Ascending aorta (tissue), 2 donors: ENCODE measurements around the gene TBXA2R. TPM values are rescaled to one million over a fixed set of nuclear protein-coding genes. Genes with fewer than 3 reads are reported as not detected.

ENCODE experiments used
- DNase-seq, 2 donors: peaks; one replicate each; pipeline ENCODE4 v3.0.0-alpha.2; 2019; ENCODE audit warnings: low spot score in 2 of 2
- H3K27ac ChIP-seq, 2 donors: fragments of 200-600 bp; sonication (generic); one replicate each; pipeline ENCODE4 v1.5.1; 2016 to 2017; ENCODE audit warnings: mild to moderate bottlenecking in 1 of 2
- H3K27me3 ChIP-seq: fragments of 200-600 bp; sonication (generic); one replicate; pipeline ENCODE4 v1.5.1; 2017
- H3K36me3 ChIP-seq, 2 donors: fragments of 200-600 bp; sonication (generic); one replicate each; pipeline ENCODE4 v1.5.1; 2016
- H3K4me1 ChIP-seq, 2 donors: fragments of 200-600 bp; sonication (generic); one replicate each; pipeline ENCODE4 v1.5.1; 2016 to 2017; ENCODE audit warnings: mild to moderate bottlenecking in 1 of 2
- H3K4me3 ChIP-seq, 2 donors: fragments of 200-600 bp; sonication (generic); one replicate each; pipeline ENCODE4 v1.5.1; 2016 to 2017; ENCODE audit warnings: mild to moderate bottlenecking in 1 of 2
- H3K9me3 ChIP-seq, 2 donors: fragments of 200-600 bp; sonication (generic); one replicate each; pipeline ENCODE4 v1.5.1; 2016
- intact Hi-C: fragments of 100-400 bp; cut with DNase I; formaldehyde crosslinking; loops from one replicate; pipeline ENCODE4 v1.15.1; 2023
- total RNA-seq: library from RNA; depleted of rRNA; stranded (reverse); fragments of >200 nt; gene quantifications from one replicate; pipeline ENCODE4 v1.1.0, GENCODE V29; 2016
- TF ChIP-seq, protein P1 (sequence below), 3 experiments: fragments of 200-600 bp in 2 of 3; fragments of 450-650 bp in 1 of 3; sonication (generic) in 2 of 3; IDR thresholded peaks; one replicate each; pipeline ENCODE4 v1.5.1; 2016 to 2019; ENCODE audit warnings: antibody characterized with exemption in 3 of 3, mild to moderate bottlenecking in 1 of 3, moderate library complexity in 1 of 3

Gene TBXA2R
- total RNA-seq, 1 donor from 2014 or later: 37.8 TPM

DNA sequence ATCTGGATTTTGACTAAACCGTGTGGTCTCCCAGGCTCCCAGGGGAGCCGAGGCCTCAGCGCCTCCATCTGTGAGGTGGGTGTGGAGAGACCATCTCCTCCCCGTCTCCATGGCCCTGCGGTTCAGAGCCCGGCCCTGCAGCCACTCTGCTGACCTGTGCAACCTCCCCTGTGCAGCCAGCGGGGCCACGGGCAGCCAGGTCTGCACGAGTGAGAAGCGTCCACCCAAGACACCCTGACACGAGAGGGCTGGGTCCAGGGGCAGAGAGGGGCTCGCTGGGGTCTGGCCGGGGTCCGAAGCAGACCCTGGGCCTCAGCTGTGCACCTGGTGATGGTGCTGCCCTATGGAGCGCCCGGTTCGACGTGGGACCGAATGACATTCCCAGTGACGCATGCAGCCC lies 30.3 kb upstream of the TBXA2R start:
- Histone ChIP-seq H3K9me3 (no peaks in the 10 kb centered on the region), H3K27me3 (no peaks in the 10 kb centered on the region), H3K4me1 (no peaks in the 10 kb centered on the region), H3K4me3 (no peak overlapping the region), H3K36me3 (peaks cover 59 to 73% of the 10 kb centered on the region in 2 donors), H3K27ac (no peak overlapping the region)
- intact Hi-C loops: no loop called here
- TF ChIP-seq, protein P1, sequence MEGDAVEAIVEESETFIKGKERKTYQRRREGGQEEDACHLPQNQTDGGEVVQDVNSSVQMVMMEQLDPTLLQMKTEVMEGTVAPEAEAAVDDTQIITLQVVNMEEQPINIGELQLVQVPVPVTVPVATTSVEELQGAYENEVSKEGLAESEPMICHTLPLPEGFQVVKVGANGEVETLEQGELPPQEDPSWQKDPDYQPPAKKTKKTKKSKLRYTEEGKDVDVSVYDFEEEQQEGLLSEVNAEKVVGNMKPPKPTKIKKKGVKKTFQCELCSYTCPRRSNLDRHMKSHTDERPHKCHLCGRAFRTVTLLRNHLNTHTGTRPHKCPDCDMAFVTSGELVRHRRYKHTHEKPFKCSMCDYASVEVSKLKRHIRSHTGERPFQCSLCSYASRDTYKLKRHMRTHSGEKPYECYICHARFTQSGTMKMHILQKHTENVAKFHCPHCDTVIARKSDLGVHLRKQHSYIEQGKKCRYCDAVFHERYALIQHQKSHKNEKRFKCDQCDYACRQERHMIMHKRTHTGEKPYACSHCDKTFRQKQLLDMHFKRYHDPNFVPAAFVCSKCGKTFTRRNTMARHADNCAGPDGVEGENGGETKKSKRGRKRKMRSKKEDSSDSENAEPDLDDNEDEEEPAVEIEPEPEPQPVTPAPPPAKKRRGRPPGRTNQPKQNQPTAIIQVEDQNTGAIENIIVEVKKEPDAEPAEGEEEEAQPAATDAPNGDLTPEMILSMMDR (IDR thresholded peaks at IDR 0.05): no peak
- DNase-seq: no peak

DNA sequence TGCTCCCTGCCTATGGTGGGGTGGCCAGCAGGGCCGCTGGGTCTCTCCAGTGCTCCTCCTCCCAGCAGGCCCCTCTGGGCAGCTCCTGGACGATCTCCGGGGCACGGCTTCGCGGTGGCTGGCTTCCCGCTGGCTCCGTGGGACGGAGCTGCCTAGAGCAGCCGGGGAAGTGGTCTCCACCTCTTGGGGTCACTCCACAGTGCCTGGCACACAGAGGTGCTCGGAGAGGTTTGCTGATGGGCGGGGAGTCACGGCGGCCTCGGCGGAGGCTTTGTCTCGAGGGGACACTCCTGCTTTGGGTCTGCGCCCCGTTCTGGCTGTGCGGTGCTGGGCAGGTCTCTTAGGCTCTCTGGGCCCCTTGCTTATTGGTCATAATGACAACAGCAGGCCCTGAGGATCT lies 29.8 kb upstream of the TBXA2R start:
- no peaks in the 10 kb centered on the region for H3K4me1 ChIP-seq
- H3K36me3 ChIP-seq: peaks cover 59 to 73% of the 10 kb centered on the region in 2 donors
- H3K9me3 ChIP-seq: no peaks in the 10 kb centered on the region
- no peak overlapping the region for H3K4me3 ChIP-seq
- DNase-seq: no peak
- H3K27ac ChIP-seq: no peak overlapping the region
- intact Hi-C loops: no loop called here
- TF ChIP-seq, protein P1 (IDR thresholded peaks at IDR 0.05): no peak
- no peaks in the 10 kb centered on the region for H3K27me3 ChIP-seq

DNA sequence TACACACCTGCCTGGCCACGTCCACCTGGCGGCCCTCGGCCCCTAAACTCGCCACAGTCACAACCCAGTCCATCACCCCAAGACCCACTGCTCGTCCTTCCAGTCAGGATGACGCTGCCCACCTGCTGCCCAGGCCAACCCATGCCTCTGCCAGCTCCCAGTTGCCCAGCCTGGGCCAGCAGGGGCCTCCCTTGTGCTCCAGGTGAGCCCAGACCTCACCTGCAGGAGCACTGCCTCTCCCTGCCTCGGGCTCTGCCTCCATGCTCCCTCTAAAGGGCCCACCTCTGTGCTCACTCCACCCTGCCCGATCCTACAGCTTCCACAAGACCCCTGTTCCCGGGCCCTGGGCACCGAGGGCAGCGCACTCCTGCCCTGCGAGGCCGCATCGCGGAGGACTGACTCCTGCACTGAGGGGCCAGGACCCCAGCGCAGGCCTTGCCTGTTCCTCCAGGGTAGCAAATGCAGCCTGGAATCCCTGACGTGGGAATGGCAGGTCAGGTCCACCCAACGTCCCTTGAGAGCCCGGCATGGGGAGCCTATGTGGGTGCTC lies 27.9 kb upstream of the TBXA2R start:
- H3K4me1 ChIP-seq: no peaks in the 10 kb centered on the region
- H3K9me3 ChIP-seq: no peaks in the 10 kb centered on the region
- H3K27ac ChIP-seq: no peak overlapping the region
- intact Hi-C loops: no loop called here
- H3K27me3 ChIP-seq: no peaks in the 10 kb centered on the region
- no peak overlapping the region for H3K4me3 ChIP-seq
- TF ChIP-seq, protein P1 (IDR thresholded peaks at IDR 0.05): no peak
- H3K36me3 ChIP-seq: peaks cover 51 to 65% of the 10 kb centered on the region in 2 donors
- DNase-seq: no peak

DNA sequence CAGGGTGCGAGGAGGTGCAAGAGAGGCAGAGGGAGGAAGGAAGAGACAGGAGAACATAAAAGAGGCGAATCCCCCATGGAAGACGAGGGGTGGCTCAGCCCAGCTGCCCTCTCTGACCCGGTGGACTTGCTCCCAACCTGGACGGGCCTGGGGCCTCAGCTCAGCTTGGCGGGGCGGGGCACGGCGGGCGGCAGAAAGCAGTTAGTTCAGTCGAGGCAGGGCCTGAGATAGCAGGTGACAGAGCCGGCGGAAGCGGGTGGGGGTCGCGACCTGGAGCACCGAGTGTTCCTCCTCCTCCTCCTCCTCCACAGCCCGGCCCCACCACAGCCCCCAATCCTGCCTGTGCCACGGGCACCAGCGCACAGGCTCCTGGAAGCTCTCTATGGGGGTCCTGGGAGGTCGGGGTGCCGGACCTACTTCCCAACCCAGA lies 26.9 kb upstream of the TBXA2R start:
- Histone ChIP-seq H3K4me1 (no peaks in the 10 kb centered on the region), H3K27ac (no peak overlapping the region), H3K36me3 (peaks cover 41 to 55% of the 10 kb centered on the region in 2 donors), H3K27me3 (no peaks in the 10 kb centered on the region), H3K4me3 (no peak overlapping the region), H3K9me3 (no peaks in the 10 kb centered on the region)
- intact Hi-C loops: no loop called here
- TF ChIP-seq, protein P1 (IDR thresholded peaks at IDR 0.05): no peak
- no peak for DNase-seq

DNA sequence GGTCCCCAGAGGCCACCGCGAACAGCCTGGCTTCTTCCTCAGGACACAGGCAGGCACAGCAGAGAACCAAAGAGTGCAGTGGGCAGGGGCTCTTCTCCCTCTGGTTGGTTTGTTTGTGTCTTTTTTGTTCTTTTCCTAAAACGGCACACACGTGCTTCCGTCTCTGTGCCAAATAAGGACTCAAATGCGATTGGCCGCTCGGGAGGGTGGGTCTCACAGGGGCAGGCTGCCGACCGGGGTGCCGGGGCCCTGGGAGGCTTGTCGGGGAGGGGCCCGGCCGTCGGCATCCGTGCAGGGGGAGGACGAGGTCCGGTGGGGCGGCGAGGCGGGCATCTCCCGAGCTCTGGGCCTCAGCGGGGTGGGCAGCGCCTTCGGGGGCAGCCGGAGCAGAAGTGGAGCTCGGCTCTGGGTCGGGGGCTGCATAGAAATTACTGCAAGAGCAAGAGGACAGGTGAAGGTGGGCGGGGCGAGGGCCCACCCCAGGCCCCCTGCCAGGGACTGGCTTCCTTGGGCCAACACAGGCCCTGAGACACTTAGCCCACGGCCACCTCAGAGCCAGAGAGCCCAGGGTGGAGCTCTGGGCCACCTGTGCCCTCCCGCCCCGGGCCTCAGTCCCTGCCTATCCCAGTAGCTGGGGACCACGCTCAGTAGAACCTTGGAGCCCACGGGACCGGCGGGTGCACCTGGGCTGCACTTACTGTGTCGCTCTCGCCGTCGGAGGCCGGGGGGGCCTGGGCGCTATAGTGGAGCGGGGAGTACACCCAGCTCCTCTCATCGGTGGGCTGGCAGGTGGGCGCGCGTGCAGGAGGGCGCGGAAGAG lies 26.3 kb upstream of the TBXA2R start:
- TF ChIP-seq, protein P1 (IDR thresholded peaks at IDR 0.05): no peak
- Histone ChIP-seq H3K4me1 (no peaks in the 10 kb centered on the region), H3K36me3 (peaks cover 35 to 49% of the 10 kb centered on the region in 2 donors)

More for the DNA sequence above, 26.3 kb upstream of the TBXA2R start:
- Histone ChIP-seq H3K4me3 (no peak overlapping the region), H3K27ac (no peak overlapping the region), H3K27me3 (no peaks in the 10 kb centered on the region), H3K9me3 (no peaks in the 10 kb centered on the region)
- intact Hi-C loops: no loop called here
- no peak for DNase-seq
